Prostate gland (tissue), 2 donors: ENCODE results near the gene PARVB.

Experiments
- POLR2A ChIP-seq: fragments of 450-650 bp; IDR thresholded peaks from one replicate; pipeline ENCODE4 v1.6.1; 2016; ENCODE audit warnings: antibody characterized with exemption, mild to moderate bottlenecking
- TF ChIP-seq, protein P1 (sequence below), 4 experiments: fragments of 200-600 bp in 2 of 4; fragments of 450-650 bp in 2 of 4; sonication (generic) in 2 of 4; IDR thresholded peaks; 1 replicate in 3 of 4; 2 replicates in 1 of 4; pipeline ENCODE4 v1.5.1; 2016 to 2019; ENCODE audit warnings: antibody characterized with exemption in 4 of 4, mild to moderate bottlenecking in 2 of 4, moderate library complexity in 2 of 4

DNA sequence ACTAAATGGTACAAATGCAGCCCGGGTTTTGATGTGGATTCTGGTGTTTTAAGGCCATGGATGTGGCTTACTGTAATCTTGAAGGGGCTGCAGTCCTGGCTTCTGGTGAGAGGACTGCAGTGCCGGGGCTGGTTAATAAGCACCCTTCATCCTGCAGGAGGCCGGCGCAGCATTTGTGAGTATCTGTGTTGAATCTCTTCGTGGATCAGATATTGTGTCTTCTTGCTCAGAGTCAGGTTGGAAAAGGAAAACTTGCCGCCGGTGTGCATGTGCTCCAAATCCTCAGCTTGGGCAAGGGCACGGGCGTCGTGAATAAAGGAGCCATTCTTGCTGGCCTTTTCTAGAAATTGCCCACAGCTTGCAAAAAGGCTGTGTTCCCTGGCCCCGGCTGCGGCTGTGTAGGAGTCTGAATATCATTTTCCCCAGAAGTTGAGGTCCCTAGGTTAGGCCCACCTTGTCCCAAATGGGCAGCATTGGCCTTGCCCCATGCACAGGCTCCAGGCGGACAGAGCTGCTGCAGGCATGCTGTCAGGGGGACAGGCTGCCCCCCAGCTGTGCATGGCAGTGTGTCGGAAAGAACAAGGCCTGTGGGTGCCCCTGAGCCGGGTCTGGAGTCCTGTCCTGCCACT is 28.9 kb upstream of the PARVB start:
- TF ChIP-seq, protein P1, sequence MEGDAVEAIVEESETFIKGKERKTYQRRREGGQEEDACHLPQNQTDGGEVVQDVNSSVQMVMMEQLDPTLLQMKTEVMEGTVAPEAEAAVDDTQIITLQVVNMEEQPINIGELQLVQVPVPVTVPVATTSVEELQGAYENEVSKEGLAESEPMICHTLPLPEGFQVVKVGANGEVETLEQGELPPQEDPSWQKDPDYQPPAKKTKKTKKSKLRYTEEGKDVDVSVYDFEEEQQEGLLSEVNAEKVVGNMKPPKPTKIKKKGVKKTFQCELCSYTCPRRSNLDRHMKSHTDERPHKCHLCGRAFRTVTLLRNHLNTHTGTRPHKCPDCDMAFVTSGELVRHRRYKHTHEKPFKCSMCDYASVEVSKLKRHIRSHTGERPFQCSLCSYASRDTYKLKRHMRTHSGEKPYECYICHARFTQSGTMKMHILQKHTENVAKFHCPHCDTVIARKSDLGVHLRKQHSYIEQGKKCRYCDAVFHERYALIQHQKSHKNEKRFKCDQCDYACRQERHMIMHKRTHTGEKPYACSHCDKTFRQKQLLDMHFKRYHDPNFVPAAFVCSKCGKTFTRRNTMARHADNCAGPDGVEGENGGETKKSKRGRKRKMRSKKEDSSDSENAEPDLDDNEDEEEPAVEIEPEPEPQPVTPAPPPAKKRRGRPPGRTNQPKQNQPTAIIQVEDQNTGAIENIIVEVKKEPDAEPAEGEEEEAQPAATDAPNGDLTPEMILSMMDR (IDR thresholded peaks at IDR 0.05): no peak
- no peak for TF ChIP-seq POLR2A
